Activated CD4-positive, CD25-positive, alpha-beta regulatory T cell (primary cell): ENCODE results near the gene CYP2U1.
"Not testable (repeated sequence)": the region's sequence is repeated elsewhere in the genome, so short reads cannot be mapped to it uniquely, and the experiment has no call there.

Source experiments
- DNase-seq, 4 experiments: peaks; one replicate each; lab custom pipeline; 2025; lab: John Stamatoyannopoulos, UW

The CYP2U1 gene

GRCh38 chr4:107922486-107923473 lies 8.6 kb upstream of the CYP2U1 start:
- no peak for DNase-seq

- DNase-seq = not testable (repeated sequence)
Measured at GRCh38 chr4:107925713-107926112, 5.6 kb upstream of the CYP2U1 start.

DNA sequence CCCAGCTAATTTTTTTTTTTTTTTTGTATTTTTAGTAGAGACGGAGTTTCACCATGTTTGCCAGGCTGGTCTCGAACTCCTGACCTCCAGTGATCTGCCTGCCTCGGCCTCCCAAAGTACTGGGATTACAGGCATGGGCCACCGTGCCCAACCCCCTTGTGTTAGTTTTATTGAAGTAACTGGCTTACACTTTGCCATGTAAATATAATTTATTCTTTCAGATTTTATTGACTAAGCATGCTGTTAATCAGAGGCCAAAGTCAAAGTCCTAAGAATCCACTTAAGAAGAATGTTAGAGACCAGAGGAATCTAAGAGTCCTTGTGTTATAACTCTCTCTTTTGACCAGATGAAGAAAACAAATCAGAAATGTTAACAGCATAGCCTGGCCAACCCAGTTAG lies 4.5 kb upstream of the CYP2U1 start:
- DNase-seq = not testable (repeated sequence)

GRCh38 chr4:107931775-107932321 lies 499 bp downstream of the CYP2U1 start:
- peak in 2 of 4 experiments; percentile 2 to 6 for DNase-seq

- DNase-seq = no peak
Measured at GRCh38 chr4:107935246-107935645, 3.9 kb downstream of the CYP2U1 start.

DNA sequence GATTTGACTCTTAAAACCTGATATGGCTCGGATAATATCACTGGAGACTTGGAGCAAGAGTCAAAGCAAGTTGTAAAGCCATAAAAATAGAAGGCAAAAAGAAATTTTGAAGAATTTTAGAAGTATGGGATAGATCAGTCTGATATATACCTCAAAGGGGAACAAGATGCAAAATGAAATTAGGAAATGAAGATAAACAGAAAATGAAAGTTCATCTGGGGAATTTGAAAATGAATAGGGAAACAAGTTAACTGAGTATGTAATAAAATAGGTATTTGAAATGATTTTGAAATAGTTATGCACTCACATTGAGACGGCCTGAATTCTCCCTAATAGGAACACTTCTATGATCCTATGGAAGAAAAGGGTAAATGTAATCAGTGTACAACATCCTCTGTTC lies 5.7 kb downstream of the CYP2U1 start:
- DNase-seq = no peak

DNA sequence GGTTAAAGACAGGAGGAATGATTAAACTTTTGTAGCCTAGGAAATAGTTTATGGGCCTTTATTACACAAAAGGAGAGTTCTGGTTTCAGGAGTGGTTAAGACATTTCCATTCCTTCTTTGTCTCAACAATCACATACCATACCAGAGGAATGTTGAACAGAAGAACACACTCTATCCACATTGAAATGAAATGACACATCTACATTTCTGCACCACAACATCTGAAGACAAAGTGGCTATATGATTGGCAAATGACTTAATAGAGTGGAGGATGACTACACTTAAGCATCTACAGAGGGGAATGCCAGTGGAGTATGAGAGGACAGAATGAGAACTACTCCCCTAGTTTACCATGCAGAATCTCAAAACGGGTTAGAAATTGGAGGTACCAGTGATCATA lies 8.0 kb downstream of the CYP2U1 start:
- no peak for DNase-seq

DNA sequence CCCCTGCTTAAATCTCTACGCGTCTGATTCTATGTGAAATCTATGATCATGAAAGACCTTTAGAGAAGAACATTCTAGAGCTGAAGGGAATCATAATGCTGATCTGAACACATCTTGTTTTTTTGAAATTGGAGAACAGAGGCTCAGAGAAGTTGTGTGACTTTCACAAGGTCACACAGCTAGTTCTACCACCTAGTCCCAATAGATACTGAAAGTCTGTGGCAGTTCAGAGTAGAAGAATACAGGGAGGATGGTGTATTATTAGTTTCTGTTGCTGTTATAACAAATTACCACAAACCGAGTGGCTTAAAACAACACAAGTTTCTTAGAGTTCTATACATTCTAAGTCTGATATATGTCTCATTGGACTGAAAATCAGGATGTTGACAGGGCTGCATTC lies 14.5 kb downstream of the CYP2U1 start:
- no peak for DNase-seq

DNA sequence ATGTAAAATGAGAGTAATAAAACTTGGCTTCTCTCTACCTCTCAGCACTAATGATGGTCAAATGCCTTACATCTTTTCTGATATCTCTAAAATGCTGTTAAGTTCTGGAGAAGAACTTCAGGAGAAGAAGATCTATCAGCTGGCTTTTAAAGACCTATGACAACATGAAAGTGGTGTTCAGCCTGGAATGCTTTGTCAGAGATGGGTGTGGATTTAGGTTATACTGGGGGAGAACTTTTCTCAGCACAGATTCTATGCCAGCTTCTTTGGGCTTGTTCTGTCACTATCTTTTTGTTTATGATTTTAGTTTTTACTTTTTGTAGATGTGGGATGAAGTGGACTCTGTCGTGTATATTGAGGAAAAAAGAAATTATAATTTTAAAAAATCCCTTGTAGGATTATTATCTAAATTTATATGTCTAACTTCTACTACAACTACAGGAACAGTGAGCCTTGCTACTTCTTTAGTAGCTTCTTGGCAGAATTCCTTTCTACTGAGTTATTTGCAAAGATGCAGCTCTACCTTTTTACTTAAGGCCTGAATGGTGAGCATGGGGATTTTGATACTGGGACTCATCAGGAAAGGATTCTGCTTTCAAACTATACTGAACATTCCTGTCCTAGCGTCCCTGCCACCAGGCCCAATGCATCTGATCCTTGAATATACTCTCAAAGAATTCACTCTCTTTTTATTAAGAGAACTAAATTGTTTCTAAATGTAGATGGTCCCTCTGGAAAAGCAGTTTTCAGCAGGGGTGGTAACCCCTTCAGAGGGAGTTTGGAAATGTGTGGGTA lies 19.6 kb downstream of the CYP2U1 start:
- DNase-seq = no peak

- DNase-seq = no peak
Measured at GRCh38 chr4:107951551-107951950, 20.2 kb downstream of the CYP2U1 start.

DNA sequence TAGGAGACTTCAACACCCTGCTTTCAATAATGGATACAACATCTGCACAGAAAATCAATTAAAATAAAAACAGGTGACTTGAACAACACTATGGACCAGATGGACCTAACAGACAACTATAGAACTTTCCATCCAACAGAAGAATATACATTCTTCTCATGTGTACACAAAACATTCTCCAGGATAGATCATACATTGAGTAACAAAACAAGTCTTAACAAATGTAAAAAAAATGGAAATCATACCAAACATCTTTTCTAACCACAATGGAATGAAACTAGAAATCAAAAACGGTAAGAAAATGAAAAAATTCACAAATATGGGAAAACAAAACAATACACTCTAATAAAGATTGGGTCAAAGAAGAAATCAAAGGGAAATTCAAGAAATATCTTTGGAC lies 24.7 kb downstream of the CYP2U1 start:
- DNase-seq = no peak

DNA sequence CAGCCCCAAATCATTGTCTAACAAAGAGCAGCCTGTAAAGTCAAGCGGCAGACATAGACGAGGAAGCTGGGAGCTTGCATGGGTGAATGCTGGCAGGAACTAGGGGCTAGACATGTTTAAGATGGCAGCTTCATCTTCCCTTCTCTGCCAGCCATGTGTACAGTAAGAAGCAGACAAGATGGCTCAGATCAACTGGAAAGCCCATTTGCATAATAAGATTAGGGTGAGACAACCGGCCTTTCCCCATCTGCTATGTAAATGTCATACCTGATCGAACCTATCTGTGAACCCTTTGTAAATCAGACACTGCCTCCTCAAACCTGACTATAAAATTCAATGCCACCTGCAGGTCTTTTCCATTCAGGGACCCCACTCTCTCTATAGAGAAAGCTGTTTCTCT lies 35.6 kb downstream of the CYP2U1 start:
- DNase-seq = no peak

GRCh38 chr4:107967519-107967918 lies 36.2 kb downstream of the CYP2U1 start:
- not testable (repeated sequence) for DNase-seq

GRCh38 chr4:107967921-107968320 lies 36.6 kb downstream of the CYP2U1 start:
- DNase-seq = not testable (repeated sequence)

DNA sequence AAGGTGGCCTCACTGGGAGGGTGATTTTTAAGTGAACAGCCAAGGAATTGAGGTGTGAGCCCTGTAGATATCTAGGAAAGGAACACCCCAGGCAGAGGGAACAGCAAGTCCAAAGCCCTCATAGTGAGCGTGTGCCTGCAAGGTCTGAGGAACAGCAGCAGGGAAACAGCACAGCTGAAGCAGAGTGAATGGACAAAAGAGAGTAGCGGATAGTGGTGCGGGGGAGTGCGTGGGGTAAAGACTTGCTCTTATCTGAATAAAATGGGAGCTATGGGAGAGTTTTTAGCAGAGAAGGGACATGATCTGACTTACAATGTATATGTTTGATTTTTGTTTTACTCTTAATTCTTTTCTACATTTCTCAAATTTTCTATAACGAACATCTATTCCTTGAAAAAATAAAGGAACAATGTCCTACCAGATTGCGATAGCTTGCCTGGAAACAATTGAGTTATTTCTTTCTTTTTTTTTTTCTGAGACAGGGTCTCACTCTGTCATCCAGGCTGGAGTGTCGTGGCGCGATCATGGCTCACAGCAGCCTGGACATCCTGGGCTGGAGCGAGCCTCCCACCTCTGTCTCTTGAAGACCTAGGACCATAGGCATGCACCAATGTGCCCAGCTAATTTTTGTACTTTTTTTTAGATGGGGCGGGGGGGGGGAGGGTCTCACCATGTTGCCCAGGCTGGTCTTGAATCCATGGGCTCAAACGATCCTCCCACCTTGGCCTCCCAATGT lies 38.9 kb downstream of the CYP2U1 start:
- no peak for DNase-seq

- no peak for DNase-seq
Measured at GRCh38 chr4:107972605-107973004, 41.3 kb downstream of the CYP2U1 start.

DNA sequence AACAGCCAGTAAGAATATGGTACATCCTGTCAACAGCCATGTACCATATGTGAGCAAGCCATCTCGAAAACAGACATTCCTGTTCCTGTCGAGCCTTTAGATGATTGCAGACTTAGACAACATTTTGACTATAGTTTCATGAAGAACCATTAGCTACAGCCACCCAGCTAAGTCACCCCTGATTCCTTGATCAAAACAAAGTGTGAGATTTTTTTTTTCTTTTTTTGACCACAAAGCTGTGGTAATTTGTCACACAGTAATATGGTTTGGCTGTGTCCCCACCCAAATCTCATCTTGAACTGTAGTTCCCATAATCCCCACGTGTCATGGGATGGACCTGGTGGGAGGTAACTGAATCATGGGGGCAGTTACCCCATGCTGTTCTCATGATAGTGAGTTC lies 43.2 kb downstream of the CYP2U1 start:
- no peak for DNase-seq

- no peak for DNase-seq
Measured at GRCh38 chr4:107977482-107977881, 46.1 kb downstream of the CYP2U1 start.

DNA sequence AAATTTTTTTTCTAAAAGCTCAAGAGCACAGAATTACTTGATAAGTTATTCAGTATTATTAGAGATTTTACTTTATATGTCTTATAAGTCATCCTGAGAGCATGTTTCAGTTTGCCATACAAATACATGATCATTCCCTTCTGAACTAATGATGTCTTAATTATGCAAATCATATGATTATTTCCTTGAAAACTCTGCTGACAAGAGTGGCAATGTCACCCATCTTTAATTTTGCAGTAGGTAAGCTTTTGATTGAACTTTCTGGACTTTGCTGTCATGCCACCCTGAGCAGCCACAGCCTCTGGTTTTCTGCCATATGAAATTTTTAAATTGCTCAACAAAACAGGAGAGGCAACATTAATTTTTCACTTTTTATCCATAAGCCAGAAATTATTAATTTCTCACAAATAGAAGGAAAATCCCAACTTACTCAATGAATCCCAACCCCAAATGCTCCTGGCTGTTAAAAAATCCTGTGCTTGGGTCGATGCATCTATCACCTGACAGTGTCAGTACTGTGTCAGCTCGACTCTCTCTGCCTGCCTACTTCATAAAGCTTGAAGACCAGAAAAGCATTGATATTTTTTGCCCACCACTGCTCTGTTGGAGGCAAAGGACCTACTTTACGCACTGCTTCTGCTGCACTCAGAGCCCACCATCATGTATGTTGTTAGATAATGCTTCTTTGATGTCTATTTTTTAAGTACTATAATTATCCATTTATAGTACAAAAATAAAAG lies 46.8 kb downstream of the CYP2U1 start:
- DNase-seq = no peak

DNA sequence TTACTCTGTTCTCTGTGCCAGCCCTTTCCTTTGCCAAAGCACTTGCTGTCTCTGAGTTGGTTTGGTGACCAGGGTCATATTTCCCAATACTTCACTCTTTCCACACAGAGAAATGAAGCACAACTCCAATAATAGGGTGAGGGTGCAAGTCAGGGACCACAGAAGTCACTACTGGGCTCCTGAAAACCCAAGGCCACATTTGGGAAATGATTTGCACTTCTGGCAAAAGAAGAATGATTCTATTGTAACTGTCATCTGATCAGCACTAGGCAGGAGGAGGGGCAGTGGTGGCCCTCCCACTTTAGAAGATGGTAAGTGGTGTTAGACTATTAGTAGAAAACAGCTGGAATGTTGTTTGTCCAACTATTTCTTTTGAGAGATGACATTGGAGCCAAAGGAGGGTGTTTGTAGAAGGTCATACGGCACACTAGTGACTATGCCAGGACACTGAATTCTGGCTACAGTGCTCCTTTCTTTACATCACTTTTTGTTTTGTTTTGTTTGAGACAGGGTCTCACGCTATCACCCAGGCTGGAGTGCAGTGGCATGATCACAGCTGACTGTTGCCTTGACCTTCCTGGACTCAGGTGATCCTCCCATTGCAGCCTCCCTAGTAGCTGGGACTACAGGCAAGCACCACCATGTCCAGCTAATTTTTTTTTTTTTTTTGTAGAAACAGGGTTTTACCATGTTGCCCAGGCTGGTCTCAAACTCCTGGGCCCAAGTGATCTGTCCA lies 47.5 kb downstream of the CYP2U1 start:
- no peak for DNase-seq
